GM19023 (cell line): ENCODE measurements around the gene HTT.

ENCODE experiments used
- ATAC-seq: cut with Tn5 transposase; IDR thresholded peaks from one replicate; pipeline ENCODE4 v1.9.1; 2021; ENCODE audit warnings: mild to moderate bottlenecking, moderate library complexity; ENCODE audit not compliant: unreplicated experiment

The HTT gene

GRCh38 chr4:3074078-3074845, at the start of gene HTT, which contains the start of gene HTT-AS:
Gene HTT (plus strand): TSS chr4:3074681. CDS start chr4:3074826, 145 bp downstream.
Gene HTT-AS (minus strand): TSS chr4:3074538.
- ATAC-seq: peak; percentile 87

GRCh38 chr4:3025881-3026280, 48.6 kb upstream of the HTT start:
- ATAC-seq: no peak

GRCh38 chr4:3026540-3026939, 47.9 kb upstream of the HTT start:
- no peak for ATAC-seq

- no peak for ATAC-seq
These were observed 45.0 kb upstream of the HTT start for GRCh38 chr4:3029464-3029863.

GRCh38 chr4:3030566-3031356, 43.7 kb upstream of the HTT start:
- no peak for ATAC-seq

- ATAC-seq: no peak
These were observed 43.0 kb upstream of the HTT start for GRCh38 chr4:3031357-3032082.

GRCh38 chr4:3034231-3034630, 40.2 kb upstream of the HTT start:
- ATAC-seq: no peak

GRCh38 chr4:3035249-3035648, 39.2 kb upstream of the HTT start:
- no peak for ATAC-seq

- no peak for ATAC-seq
These were observed 38.8 kb upstream of the HTT start for GRCh38 chr4:3035674-3036073.

- no peak for ATAC-seq
These were observed 38.1 kb upstream of the HTT start for GRCh38 chr4:3036131-3036952.

GRCh38 chr4:3037957-3038461, 36.5 kb upstream of the HTT start:
- ATAC-seq: no peak

GRCh38 chr4:3039706-3040366, 34.6 kb upstream of the HTT start:
- ATAC-seq: no peak

GRCh38 chr4:3040452-3041191, 33.9 kb upstream of the HTT start:
- peak; percentile 31 for ATAC-seq

- peak; percentile 40 for ATAC-seq
These were observed 33.0 kb upstream of the HTT start for GRCh38 chr4:3041192-3042142.

GRCh38 chr4:3042226-3042625, 32.3 kb upstream of the HTT start:
- ATAC-seq: no peak

- ATAC-seq: no peak
These were observed 31.0 kb upstream of the HTT start for GRCh38 chr4:3043282-3044020.
